CD8-positive, alpha-beta memory T cell (primary cell): ENCODE results near the gene PRELID2. TPM values are rescaled to one million over a fixed set of nuclear protein-coding genes. Genes with fewer than 3 reads are reported as not detected.

ENCODE experiments used
- CTCF ChIA-PET: fragments of 350-600 bp; sonication (Branson Sonifier 250); formaldehyde crosslinking; loops from one replicate; lab custom pipeline; 2021; ENCODE audit warnings: antibody characterized with exemption; lab: Charles Lee
- POLR2A ChIA-PET: fragments of 350-600 bp; sonication (Branson Sonifier 250); formaldehyde crosslinking; loops from one replicate; lab custom pipeline; 2021; ENCODE audit warnings: antibody characterized with exemption; lab: Charles Lee
- DNase-seq, 5 donors: peaks; one replicate each; pipeline versions ENCODE4 v3.0.0 to v3.0.0-alpha.2; 2020 to 2022; ENCODE audit warnings: mixed read lengths in 1 of 5
- H3K27ac ChIP-seq: one replicate; pipeline ENCODE4 v1.7.0; 2013; ENCODE audit warnings: low read depth, mild to moderate bottlenecking, low read length, moderate library complexity
- H3K27me3 ChIP-seq: 2 replicates; pipeline ENCODE4 v1.7.0; 2013; ENCODE audit warnings: low read length, mild to moderate bottlenecking; ENCODE audit not compliant: insufficient read depth, poor library complexity, severe bottlenecking
- H3K36me3 ChIP-seq: 2 replicates; pipeline ENCODE4 v1.7.0; 2013; ENCODE audit warnings: mild to moderate bottlenecking, low read length, moderate library complexity; ENCODE audit not compliant: insufficient read depth
- H3K4me1 ChIP-seq: 2 replicates; pipeline ENCODE4 v1.7.0; 2013; ENCODE audit warnings: mild to moderate bottlenecking, low read length, moderate library complexity; ENCODE audit not compliant: insufficient read depth
- H3K4me3 ChIP-seq: 2 replicates; pipeline ENCODE4 v1.7.0; 2013; ENCODE audit warnings: mild to moderate bottlenecking, low read length
- H3K9me3 ChIP-seq: 2 replicates; pipeline ENCODE4 v1.7.0; 2013; ENCODE audit warnings: mild to moderate bottlenecking, low read length
- H3K27ac Mint-ChIP-seq, 8 donors: one replicate each; pipeline ENCODE4 v1.8.0; 2020 to 2021; ENCODE audit warnings: mixed read lengths in 8 of 8, mild to moderate bottlenecking in 6 of 8, inconsistent platforms in 3 of 8, moderate library complexity in 3 of 8
- H3K27me3 Mint-ChIP-seq, 2 donors: one replicate each; pipeline ENCODE4 v1.8.0; 2020 to 2021; ENCODE audit warnings: mixed read lengths in 2 of 2, mild to moderate bottlenecking in 1 of 2, moderate library complexity in 1 of 2
- H3K36me3 Mint-ChIP-seq, 3 donors: one replicate each; pipeline ENCODE4 v1.8.0; 2020 to 2021; ENCODE audit warnings: mixed read lengths in 3 of 3, inconsistent platforms in 1 of 3, mild to moderate bottlenecking in 1 of 3
- H3K4me1 Mint-ChIP-seq, 3 donors: one replicate each; pipeline ENCODE4 v1.8.0; 2020 to 2021; ENCODE audit warnings: mixed read lengths in 3 of 3, inconsistent platforms in 1 of 3, mild to moderate bottlenecking in 1 of 3
- H3K4me3 Mint-ChIP-seq, 7 donors: one replicate each; pipeline ENCODE4 v1.8.0; 2020 to 2021; ENCODE audit warnings: mixed read lengths in 7 of 7, mild to moderate bottlenecking in 6 of 7, moderate library complexity in 4 of 7, inconsistent platforms in 2 of 7
- H3K9me3 Mint-ChIP-seq, 5 donors: one replicate each; pipeline ENCODE4 v1.8.0; 2020 to 2022; ENCODE audit warnings: mixed read lengths in 5 of 5, mild to moderate bottlenecking in 3 of 5, moderate library complexity in 2 of 5, inconsistent platforms in 1 of 5
- polyA plus RNA-seq: library from polyadenylated mRNA; unstranded; fragments of 300-500 nt; fragmentation: Illumina TruSeq; gene quantifications from one replicate; pipeline ENCODE4 v1.2.3, GENCODE V29; 2021
- total RNA-seq, 2 experiments: library from RNA; stranded (reverse); gene quantifications; one replicate each; pipeline ENCODE4 v1.2.3, GENCODE V29; 2021

Gene PRELID2
- total and polyA plus RNA-seq, 3 experiments from 2014 or later, result 0.92 to 1.6 (median 1.2) TPM

DNA sequence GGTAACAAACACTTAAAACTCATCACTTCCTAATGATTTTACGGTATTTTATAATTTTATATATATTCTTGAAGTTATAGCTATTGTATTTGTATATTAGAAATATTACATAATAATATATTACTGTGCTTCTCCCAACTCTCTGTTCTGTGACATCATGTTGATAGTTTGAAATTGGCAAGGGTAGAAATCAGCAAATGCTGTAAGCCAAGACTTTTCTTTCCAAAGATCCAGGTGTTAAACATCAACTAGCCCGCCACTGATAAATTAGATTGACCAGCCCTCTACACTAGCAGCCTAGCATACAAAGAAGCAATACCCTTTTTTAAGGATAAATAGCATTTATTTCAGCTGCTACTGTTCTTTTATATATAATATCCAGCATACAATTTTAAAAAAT lies 122.9 kb downstream of the PRELID2 start:
- Mint-ChIP-seq H3K4me3 (no peak overlapping the region), H3K4me1 (no peaks in the 10 kb centered on the region), H3K27me3 (peaks cover 0 to 2% of the 10 kb centered on the region in 2 donors), H3K9me3 (peaks cover 0 to 4% (median 0%) of the 10 kb centered on the region in 5 donors), H3K36me3 (no peaks in the 10 kb centered on the region), H3K27ac (no peak overlapping the region)
- ChIA-PET POLR2A (no interaction called here), CTCF (no interaction called here)
- no peaks in the 10 kb centered on the region for H3K9me3 ChIP-seq
- H3K27me3 ChIP-seq, result no peaks in the 10 kb centered on the region
- no peaks in the 10 kb centered on the region for H3K36me3 ChIP-seq
- H3K4me1 ChIP-seq, result no peaks in the 10 kb centered on the region
- no peak overlapping the region for H3K4me3 ChIP-seq
- no peak for DNase-seq
- H3K27ac ChIP-seq, result no peak overlapping the region

DNA sequence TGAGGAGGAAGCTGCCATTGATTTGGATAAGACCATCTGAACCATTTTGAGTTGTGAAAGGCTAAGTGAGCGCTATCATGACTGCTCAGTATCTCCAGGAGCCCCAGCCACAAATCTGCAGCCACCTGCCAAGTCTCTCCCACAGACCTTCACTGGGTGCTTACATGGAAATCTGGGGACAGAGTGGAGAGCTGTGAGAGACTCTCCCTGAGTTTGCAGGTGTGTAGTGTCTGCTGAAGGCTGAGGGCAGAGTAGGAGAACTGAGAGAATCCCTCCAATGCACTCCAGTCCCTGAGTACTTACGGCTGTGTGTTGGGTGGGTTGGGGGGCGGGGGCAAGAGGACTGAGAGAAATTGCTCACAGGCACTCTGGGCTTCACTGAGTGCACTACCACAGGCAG lies 123.7 kb downstream of the PRELID2 start:
- POLR2A ChIA-PET, result no interaction called here
- Mint-ChIP-seq H3K27ac (no peak overlapping the region), H3K36me3 (no peaks in the 10 kb centered on the region), H3K9me3 (peaks cover 0 to 4% (median 0%) of the 10 kb centered on the region in 5 donors), H3K4me1 (no peaks in the 10 kb centered on the region), H3K27me3 (peaks cover 0 to 2% of the 10 kb centered on the region in 2 donors), H3K4me3 (no peak overlapping the region)
- Histone ChIP-seq H3K27ac (no peak overlapping the region), H3K36me3 (no peaks in the 10 kb centered on the region), H3K9me3 (no peaks in the 10 kb centered on the region), H3K4me3 (no peak overlapping the region), H3K27me3 (no peaks in the 10 kb centered on the region), H3K4me1 (no peaks in the 10 kb centered on the region)
- CTCF ChIA-PET, result no interaction called here
- no peak for DNase-seq

Other genes with a start within 250 kb of the PRELID2 start
- gene GRXCR2, start 37.7 kb upstream of the PRELID2 start, total RNA-seq, result not detected
- not detected for gene GRXCR2, start 37.7 kb upstream of the PRELID2 start, polyA plus RNA-seq
- gene SH3RF2, start 101.2 kb upstream of the PRELID2 start, total RNA-seq, result under 1 TPM in 1 of 2 experiments, not detected in 1; 0.09 TPM
- 0.51 TPM for gene SH3RF2, start 101.2 kb upstream of the PRELID2 start, polyA plus RNA-seq